Ascending aorta (tissue), 2 donors: ENCODE measurements around the gene DYDC1. TPM values are rescaled to one million over a fixed set of nuclear protein-coding genes. Genes with fewer than 3 reads are reported as not detected.

ENCODE experiments used
- DNase-seq, 2 donors: peaks; one replicate each; pipeline ENCODE4 v3.0.0-alpha.2; 2019; ENCODE audit warnings: low spot score in 2 of 2
- H3K27ac ChIP-seq, 2 donors: fragments of 200-600 bp; sonication (generic); one replicate each; pipeline ENCODE4 v1.5.1; 2016 to 2017; ENCODE audit warnings: mild to moderate bottlenecking in 1 of 2
- H3K27me3 ChIP-seq: fragments of 200-600 bp; sonication (generic); one replicate; pipeline ENCODE4 v1.5.1; 2017
- H3K36me3 ChIP-seq, 2 donors: fragments of 200-600 bp; sonication (generic); one replicate each; pipeline ENCODE4 v1.5.1; 2016
- H3K4me1 ChIP-seq, 2 donors: fragments of 200-600 bp; sonication (generic); one replicate each; pipeline ENCODE4 v1.5.1; 2016 to 2017; ENCODE audit warnings: mild to moderate bottlenecking in 1 of 2
- H3K4me3 ChIP-seq, 2 donors: fragments of 200-600 bp; sonication (generic); one replicate each; pipeline ENCODE4 v1.5.1; 2016 to 2017; ENCODE audit warnings: mild to moderate bottlenecking in 1 of 2
- H3K9me3 ChIP-seq, 2 donors: fragments of 200-600 bp; sonication (generic); one replicate each; pipeline ENCODE4 v1.5.1; 2016
- CTCF ChIP-seq, 3 experiments: fragments of 200-600 bp in 2 of 3; fragments of 450-650 bp in 1 of 3; sonication (generic) in 2 of 3; IDR thresholded peaks; one replicate each; pipeline ENCODE4 v1.5.1; 2016 to 2019; ENCODE audit warnings: antibody characterized with exemption in 3 of 3, mild to moderate bottlenecking in 1 of 3, moderate library complexity in 1 of 3
- intact Hi-C: fragments of 100-400 bp; cut with DNase I; formaldehyde crosslinking; loops from one replicate; pipeline ENCODE4 v1.15.1; 2023
- total RNA-seq: library from RNA; depleted of rRNA; stranded (reverse); fragments of >200 nt; gene quantifications from one replicate; pipeline ENCODE4 v1.1.0, GENCODE V29; 2016

DYDC1 gene
- total RNA-seq, 1 donor from 2014 or later, result not detected

- Histone ChIP-seq H3K9me3 (no peaks in the 10 kb centered on the region), H3K27me3 (no peaks in the 10 kb centered on the region), H3K36me3 (no peaks in the 10 kb centered on the region), H3K4me3 (no peak within 1 kb of the TSS), H3K27ac (no peak within 1 kb of the TSS), H3K4me1 (no peaks in the 10 kb centered on the region)
- intact Hi-C loops, result no loop called here
- TF ChIP-seq CTCF (IDR thresholded peaks at IDR 0.05), result no peak
- no peak for DNase-seq
These were observed 66.9 kb downstream of the DYDC1 start, which contains the start of gene MAT1A for GRCh38 chr10:80289451-80290287. Gene MAT1A, minus strand, starts transcription at chr10:80289658. Its CDS starts 235 bp downstream, at chr10:80289423.

- no peaks in the 10 kb centered on the region for H3K9me3 ChIP-seq
- no peak overlapping the region for H3K27ac ChIP-seq
- intact Hi-C loops, result no loop called here
- no peak for DNase-seq
- TF ChIP-seq CTCF (IDR thresholded peaks at IDR 0.05), result no peak
- H3K4me3 ChIP-seq, result no peak overlapping the region
- H3K36me3 ChIP-seq, result no peaks in the 10 kb centered on the region
- no peaks in the 10 kb centered on the region for H3K4me1 ChIP-seq
- no peaks in the 10 kb centered on the region for H3K27me3 ChIP-seq
These were observed 67.7 kb downstream of the DYDC1 start for GRCh38 chr10:80288849-80289248.

Other genes starting within 250 kb of the DYDC1 start
- 221 TPM for gene PLAC9, start 224.0 kb downstream of the DYDC1 start, total RNA-seq
- gene ANXA11, start 151.2 kb downstream of the DYDC1 start, total RNA-seq, result 237 TPM
- gene MAT1A, start 67.1 kb downstream of the DYDC1 start, total RNA-seq, result 0.32 TPM
- not detected for gene DYDC2, start within 50 bp of the DYDC1 start, total RNA-seq
- 22.7 TPM for gene PRXL2A, start 51.8 kb upstream of the DYDC1 start, total RNA-seq
- 161 TPM for gene TSPAN14, start 97.6 kb upstream of the DYDC1 start, total RNA-seq
- gene SH2D4B, start 181.1 kb upstream of the DYDC1 start, total RNA-seq, result not detected